Fibroblast of skin of left biceps (primary cell): ENCODE data around the gene ABCB10.
A peak's percentile ranks its signal among the peaks of the same experiment; 100 is the strongest.
"Not testable (repeated sequence)": the region's sequence is repeated elsewhere in the genome, so short reads cannot be mapped to it uniquely, and the experiment has no call there.

Source experiments
- DNase-seq, 2 experiments: peaks; one replicate each; pipeline ENCODE4 v3.0.0-alpha.2; 2013; ENCODE audit warnings: low read depth in 2 of 2

ABCB10 gene

DNA sequence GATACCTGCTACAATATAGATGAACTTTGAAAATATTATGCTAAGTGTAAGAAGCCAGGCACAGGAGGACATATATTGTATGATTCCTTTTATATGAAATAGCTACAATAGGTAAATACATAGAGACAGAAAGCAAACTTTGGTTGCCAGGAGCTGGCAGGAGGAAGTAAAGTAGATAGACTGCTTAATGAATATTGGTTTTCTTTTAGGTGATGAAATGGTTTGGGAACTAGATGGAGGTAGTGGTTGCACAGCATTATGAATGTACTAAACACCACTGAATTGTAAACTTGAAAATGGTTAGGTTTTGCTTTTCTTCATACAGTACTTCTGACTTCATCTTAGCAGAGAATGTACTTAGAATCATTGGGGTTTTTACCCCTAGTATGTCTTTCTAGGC lies 21.5 kb downstream of the ABCB10 start:
- DNase-seq, result no peak

DNA sequence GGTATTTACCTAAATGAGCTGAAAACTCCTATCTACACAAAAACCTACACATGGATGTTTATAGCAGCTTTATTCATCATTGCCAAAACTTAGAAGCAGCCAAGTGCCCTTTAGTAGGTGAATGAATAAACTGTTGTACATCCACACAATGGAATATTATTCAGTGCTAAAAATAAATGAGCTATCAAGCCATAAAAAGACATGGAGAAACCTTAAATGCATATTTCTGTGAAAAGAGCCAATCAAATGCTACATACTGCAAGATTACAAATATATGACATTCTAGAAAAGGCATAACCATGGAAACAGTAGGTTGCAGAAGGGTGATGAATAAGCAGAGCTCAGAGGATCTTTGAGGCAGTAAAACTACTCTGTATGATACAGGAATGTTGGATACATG lies 23.3 kb downstream of the ABCB10 start:
- no peak for DNase-seq

DNA sequence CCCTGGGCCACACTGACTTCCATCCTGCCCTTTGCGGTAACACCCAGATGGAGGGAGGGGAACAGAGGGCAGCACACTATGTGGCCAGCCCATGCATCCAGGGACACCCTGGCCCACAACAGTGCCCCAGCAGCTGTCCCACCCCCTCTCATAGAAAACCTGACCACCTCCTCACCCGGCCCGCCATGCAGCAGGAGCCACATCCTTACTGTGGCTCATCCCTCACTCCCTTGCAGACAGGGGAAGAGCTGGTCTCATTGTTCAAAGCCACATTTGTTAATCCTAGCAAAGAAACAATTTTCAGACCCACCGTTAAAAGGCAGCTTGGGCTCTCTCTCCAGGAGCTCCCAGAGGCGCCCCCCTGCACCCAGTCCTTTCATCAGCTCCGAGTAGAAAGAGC lies 27.2 kb downstream of the ABCB10 start:
- DNase-seq, result no peak

DNA sequence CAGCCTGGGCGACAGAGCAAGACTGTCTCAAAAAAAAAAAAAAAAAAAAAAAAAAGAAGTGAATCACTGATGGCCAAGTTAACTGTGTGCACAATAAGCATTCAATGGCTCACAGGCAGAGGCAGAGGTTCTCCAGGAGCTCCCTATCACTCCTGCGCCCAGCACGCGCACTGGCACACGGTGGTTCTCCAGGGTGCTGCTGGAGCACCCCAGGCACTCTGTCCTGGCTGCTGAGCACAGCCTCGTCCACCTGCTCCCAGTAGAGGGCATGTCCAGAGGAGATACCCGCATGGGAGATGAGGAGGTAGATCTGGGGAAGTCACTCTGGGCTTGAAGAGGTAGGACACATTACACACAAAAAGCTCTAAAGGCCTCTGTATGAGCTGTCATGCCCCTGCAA lies 28.9 kb downstream of the ABCB10 start:
- DNase-seq, result no peak

DNA sequence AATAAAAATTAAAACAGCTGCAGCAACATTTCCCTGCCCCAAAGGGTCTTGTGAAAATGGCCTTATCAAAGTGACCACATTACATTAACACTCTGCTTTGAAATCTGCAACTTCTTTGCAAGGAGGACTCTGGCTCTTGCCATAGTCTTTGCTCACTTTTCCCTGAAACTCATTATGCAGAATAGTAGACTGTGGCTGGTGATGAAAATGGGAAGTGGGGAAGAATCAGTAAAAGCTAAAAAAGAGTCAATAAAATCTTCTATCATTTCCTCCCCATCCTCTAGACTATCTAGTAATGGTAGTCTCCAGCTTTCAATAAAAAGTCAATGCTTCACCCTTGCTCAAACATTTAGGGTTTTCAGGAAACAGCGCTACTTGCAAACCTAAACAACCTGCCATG lies 31.8 kb downstream of the ABCB10 start:
- DNase-seq, result no peak

DNA sequence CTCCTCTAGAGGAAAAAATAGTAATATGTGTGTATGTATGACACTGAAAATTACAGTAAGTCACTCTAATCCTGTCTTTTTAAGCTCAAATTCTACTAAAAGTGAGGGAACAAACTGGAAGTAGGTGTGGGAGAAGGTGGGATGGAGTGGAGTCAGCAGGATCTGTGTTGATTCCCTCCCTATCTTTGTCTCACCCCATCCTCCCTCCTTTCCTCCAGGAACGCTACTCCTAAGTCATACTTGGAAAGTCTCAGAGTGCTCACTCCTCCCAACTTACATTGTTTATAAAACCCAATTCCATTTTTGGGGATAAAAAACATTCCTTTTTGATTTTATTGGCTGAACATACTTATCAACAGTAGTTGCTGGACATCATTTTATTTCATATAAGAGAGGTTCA lies 35.5 kb downstream of the ABCB10 start:
- DNase-seq, result no peak

DNA sequence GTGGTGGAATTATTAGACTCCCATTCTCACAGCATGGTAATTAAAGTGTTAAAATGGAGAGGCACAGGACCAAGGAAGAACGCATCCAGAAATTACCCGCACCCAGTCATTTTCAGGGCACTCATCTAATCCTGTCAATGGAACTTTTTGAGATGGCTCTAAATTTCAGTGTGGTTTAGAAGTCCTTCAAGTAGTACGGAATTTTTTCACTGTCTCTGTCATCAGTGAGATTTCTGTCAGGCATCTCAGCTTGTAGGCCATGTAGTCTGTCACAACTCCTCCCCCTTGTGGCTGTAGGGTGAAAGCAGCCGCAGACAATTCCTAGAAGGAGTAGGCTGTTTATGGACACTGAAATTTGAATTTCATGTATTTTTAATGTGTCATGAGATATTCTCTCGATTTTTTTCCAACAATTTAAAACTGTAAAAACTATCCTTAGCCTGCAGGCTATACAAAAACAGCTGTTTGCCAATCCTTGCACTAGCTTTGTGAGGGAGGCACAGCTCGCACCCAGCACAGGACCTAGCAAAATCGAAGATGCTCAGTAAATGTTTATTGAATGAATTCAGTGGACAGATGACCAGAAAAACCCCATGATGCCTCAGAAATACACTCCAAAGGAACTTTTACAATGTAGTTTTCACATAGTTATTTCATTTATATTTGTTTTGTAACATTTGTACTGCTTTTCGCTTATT lies 43.8 kb downstream of the ABCB10 start:
- DNase-seq, result peak; percentile 28 to 33

DNA sequence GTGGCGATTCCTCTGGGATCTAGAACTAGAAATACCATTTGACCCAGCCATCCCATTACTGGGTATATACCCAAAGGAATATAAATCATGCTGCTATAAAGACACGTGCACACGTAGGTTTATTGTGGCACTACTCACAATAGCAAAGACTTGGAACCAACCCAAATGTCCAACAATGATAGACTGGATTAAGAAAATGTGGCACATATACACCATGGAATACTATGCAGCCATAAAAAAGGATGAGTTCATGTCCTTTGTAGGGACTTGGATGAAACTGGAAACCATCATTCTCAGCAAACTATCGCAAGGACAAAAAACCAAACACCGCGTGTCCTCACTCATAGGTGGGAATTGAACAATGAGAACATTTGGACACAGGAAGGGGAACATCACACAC lies 46.9 kb downstream of the ABCB10 start:
- DNase-seq, result not testable (repeated sequence)

DNA sequence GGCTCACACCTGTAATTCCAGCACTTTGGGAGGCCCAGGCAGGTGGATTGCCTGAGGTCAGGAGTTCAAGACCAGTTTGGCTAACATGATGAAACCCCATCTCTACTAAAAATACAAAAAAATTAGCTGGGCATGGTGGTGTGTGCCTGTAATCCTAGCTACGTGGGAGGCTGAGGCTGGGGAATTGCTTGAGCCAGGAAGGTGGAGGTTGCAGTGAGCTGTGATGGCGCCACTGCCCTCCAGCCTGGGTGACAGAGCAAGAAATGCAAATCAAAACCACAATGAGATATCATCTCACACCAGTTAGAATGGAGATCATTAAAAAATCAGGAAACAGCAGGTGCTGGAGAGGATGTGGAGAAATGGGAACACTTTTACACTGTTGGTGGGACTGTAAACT lies 47.3 kb downstream of the ABCB10 start:
- not testable (repeated sequence) for DNase-seq

DNA sequence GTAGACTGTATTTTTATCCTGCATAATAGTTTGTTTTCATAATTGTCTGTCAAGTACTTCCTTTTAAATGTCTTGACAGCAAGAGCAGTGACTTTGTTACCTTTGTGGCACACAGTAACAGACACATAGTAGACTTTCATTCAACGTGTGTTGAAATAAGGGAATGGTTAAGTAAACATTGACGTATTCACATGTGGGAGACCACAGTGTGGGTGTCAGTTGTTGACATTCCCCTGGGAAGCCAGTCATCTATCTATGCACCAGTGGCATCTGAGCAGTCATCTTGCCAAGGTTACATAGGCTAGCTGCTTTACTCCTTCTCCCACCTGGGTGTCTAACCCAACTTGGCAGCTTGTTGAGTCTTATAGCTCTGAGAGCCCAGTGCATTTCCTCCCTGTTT lies 48.9 kb downstream of the ABCB10 start:
- no peak for DNase-seq

DNA sequence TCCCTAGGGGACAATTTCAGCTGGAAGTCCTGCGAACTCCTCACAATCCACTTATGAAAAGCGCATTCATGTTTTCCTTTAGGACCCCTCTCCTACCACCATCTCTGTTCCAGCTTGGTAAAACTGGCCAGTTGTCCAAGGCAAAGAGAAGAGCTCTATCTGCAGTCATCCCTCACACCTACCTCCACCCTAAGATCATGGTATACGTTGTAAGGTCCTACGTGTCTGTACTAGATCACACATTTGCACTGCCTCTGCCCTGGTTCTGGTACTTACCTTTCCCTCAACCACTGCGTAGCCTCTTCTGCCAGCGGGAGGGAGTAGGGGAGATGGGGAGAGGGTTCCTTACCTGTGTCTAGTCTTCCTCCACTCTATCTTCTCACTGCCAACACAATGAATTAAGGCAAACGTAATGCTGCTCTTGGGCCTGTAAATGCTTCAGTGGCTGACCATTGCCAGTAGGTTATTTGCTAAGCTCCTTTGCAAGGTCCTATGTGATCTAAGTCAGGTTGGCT lies 49.6 kb downstream of the ABCB10 start:
- no peak for DNase-seq

DNA sequence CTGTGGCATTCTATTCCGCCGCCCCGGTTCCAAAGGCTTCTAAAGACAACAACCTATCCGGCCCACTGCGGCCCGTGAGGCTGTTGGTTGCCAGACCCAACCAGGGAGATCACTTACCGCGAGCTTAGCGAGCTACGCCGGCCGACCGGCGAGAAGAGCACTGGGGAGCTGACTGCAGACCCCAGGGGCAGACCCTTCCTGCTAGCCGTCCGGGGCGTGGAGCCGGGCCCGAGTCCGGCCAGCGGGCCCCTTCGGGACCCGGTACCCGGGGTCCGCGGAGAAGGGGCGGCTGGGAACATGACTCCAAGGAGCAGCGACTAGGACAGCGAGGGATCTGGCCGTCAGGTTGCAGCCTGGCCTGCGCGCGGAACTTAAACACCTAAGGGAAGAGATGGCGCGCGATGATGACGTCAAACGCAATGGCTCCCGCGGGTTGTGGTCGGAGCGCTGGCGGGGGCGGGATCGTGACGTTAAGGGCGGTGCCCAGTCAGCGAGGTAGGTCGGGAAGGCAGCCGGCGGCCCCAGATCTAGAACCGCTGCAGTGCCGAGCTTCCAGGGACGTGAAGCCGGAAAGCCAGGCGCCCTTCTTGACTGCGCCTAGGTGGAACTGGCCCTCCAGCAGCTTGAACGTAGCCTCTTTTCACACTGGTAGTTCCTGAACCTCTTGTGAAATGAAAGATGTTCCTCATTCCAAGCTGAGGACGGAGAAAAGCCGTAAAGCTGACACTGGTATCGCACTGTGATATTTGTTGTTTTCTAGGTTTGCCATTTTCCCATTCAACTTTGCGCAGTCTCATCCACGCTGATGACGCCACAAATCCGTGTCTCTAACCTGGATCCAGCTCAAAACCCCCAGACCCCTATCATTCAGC lies 50.3 kb downstream of the ABCB10 start, which contains the start of gene NUP133:
Gene NUP133, minus strand, starts transcription at position 391 of the 872 bp plus-strand sequence. Its CDS starts 92 bp downstream, at position 299.
- DNase-seq, result peak; percentile 93 to 94

DNA sequence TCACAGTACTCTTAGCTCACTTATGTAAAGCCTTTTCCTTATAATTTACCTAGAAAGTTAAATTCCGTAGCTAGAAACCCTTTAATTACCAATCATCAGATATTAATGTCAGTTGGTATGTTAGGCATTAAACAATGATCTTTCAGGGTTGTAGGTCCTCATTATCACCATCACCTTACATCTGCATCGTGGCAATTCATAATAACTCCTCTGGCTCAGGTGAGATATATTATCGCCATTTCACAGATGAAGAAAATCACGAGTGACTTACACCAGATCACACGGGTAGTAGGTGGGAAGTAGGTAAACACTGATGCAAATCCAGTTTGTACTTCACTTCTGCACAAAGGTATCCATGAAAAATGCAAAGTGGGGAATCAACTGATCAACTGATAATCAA lies 51.0 kb downstream of the ABCB10 start:
- no peak for DNase-seq

DNA sequence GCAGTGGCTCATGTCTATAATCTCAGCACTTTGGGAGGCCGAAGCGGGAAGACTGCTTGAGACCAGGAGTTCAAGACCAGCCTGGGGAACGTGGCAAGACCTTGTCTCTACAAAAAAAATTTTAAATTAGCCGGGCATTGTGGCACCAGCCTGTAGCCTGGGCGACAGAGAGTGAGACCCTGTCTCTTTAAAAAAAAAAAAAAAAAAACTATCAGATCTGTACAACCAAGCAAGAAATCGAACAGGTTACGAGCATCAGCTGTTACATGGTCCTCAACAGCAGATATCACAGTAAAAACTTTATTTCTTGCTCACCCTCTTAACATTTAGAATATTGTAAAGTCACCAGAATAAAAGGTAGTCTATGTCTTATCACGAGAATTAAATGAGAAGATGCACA lies 51.9 kb downstream of the ABCB10 start:
- no peak for DNase-seq

DNA sequence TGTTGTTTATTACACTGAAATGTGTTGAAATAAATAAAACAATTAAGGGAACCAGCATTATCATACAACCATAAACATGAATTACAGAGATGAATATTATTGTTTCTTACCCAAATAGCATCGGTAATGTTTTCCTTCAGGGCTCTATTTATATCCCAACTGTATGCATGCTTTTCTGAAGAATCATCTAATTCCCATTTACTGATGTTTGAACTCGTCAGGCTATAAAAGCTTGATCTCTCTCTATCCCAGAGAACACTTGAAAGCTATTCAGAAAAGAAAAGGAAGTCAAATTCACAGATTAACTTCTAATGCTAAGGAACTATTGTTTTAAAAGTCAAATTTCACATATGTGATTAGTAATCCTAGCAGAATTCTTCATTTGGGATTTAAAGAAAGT lies 62.7 kb downstream of the ABCB10 start:
- no peak for DNase-seq

DNA sequence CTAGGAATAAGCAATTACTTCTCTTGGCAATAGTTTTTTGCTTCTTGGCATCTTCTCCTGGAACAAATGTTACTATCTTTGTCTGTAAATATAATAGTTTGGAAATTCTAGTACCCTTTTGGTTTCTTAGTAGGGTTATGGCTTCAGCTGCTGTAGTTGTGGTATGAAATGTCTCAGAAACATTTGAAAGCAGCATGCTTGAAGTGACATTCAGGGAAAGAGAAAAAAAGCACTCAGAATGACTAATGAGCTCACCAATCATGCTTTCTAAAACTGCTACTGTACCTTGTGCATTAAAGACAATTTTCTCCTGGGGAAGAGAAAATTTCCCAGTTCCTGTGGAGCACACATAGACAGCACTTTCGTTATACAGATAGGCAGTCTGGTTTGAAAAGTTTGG lies 71.3 kb downstream of the ABCB10 start:
- DNase-seq, result no peak

DNA sequence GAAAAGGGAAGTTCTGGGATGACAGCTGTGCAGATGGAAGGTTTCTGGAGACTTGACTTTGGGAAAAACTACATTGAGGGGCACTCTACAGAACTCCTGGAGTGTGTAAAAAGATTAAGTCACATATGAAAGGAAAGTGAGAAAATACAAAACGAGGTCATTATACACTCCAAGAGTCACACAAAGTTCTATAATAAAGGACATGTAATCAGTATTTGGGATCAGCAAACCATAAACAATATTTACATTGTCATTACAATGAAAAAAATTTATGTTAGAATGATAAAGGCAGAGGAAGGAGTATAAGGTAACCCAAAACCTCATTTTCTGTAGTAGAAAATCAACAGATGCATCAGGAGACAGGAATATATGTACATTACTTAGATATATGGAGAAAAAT lies 73.2 kb downstream of the ABCB10 start:
- DNase-seq, result no peak

DNA sequence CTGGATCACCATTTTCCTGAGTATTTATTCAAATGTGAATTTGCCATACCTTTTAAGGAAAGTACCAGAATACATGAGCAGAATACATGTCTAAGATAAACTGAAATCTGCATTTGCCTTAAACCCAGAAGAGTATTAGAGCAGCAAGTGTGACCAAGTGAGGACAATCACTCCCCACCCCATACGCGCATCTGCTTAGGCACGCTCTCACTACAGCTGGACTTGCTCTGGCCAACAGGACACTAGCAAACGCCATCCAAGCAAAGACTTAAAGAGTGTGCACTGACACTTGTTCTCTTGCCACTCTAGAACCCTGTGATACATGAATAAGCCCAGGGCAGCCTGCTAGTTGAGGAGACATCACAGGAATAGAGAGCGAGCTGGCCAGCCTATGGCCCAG lies 76.0 kb downstream of the ABCB10 start:
- DNase-seq, result no peak

DNA sequence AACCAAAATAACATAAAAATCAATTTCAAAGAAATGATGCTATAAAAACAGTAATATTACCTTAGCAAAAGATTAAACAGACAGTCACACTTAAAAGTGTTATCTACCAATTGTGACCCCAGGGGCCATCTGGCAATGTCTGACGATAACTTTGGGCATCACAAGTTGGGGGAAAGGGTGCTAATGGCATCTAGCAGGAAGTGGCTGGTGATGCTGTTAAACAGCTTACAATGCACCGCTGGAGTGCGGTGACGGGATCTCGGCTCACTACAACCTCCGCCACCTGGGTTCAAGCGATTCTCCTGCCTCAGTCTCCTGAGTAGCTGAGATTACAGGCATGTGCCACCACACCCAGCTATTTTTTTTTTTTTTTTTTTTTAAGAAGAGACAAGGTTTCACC lies 78.0 kb downstream of the ABCB10 start:
- DNase-seq, result no peak

DNA sequence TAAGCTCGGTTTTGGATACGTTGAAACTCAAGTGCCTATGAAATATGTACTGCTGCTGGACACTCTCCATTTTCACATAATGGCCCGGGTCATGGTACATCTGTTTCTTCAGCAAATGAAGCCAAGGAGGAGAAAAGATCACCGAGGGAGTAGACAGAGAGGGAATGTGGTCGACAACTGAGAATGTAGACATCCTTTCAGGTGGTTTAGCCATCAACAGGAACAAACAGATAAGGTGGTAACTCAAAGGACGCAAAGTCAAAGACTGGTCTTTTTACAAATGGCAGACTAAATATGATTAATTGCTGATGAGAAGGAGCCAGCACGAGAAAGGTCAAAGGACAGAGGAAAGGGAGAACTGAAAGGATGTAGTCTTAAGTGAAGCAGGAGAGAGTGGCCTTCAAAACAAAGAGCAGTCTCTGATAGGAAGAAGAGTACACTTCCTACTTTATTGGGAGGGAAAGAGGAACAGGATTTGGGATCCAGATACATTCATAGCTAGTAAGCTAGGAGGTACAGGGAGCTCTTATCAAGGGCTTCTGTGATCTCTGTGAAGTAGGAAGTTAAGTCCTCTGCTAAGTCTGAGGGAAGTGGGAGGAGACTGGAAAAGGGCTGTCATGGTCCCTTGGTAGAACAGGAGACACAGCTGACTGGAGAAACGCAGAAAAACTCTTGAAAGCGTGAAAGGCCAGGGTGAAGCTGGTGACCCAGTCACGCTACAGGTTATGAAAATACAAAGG lies 78.7 kb downstream of the ABCB10 start:
- DNase-seq, result no peak

DNA sequence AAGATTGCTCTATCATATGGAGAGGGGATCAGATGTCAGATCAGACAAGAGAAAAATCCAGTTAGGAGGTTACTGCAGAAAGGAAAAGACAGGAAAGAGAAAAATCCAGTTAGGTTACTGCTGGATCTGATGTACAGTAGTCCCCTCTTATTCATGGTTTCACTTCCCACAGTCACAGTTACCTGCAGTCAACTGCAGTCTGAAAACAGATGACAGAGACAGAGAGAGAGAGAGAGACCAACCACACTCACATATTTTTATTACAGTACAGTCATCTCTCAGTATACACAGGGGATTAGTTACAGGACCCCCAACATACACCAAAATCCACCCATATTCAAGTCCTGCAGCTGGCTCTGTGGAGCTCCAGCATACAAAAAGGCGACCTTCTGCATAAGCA lies 79.7 kb downstream of the ABCB10 start:
- no peak for DNase-seq

DNA sequence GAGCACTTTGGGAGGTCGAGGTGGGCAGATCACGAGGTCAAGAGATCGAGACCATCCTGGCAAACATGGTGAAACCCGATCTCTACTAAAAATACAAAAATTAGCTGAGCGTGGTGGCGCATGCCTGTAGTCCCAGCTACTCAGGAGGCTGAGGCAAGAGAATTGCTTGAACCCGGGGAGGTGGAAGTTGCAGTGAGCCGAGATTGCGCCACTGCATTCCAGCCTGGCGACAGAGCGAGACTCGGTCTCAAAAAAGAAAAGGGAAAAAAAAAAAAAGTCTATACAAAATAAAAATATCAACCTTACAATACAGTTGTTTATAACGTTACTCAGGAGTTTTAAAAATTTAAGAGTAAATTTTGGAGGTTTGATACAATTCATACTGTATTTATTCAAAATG lies 82.6 kb downstream of the ABCB10 start:
- DNase-seq, result not testable (repeated sequence)
